K562 (cell line): ENCODE data around the gene TSSK6. TPM values are rescaled to one million over a fixed set of nuclear protein-coding genes. Genes with fewer than 3 reads are reported as not detected.

ENCODE experiments used
- BCOR ChIP-seq: fragments of 450-650 bp; IDR thresholded peaks from 2 replicates; pipeline ENCODE4 v1.6.1; 2016
- KLF16 ChIP-seq: IDR thresholded peaks from 2 replicates; pipeline ENCODE4 v1.6.1; 2016; ENCODE audit warnings: antibody characterized with exemption
- NONO ChIP-seq, 2 experiments: fragments of 200-400 bp in 1 of 2; fragments of 450-650 bp in 1 of 2; formaldehyde crosslinking in 1 of 2; IDR thresholded peaks; 2 replicates each; pipeline ENCODE4 v1.6.1; 2017; ENCODE audit warnings: low read depth in 2 of 2, mild to moderate bottlenecking in 2 of 2, moderate library complexity in 2 of 2, low read length in 1 of 2
- NR2C1 ChIP-seq, 2 experiments: fragments of 450-650 bp; IDR thresholded peaks; 2 replicates each; pipeline ENCODE4 v1.6.1; 2017; ENCODE audit warnings: mild to moderate bottlenecking in 2 of 2, antibody characterized with exemption in 1 of 2, inconsistent platforms in 1 of 2, missing compliant biosample characterization in 1 of 2, missing genetic modification characterization in 1 of 2
- SMC3 ChIP-seq: conservative IDR thresholded peaks from 2 replicates; pipeline ENCODE4 v1.6.1; 2011; ENCODE audit warnings: low read depth, low read length, improper control_type of control experiment; ENCODE audit not compliant: insufficient read depth
- ZBTB7A ChIP-seq: IDR thresholded peaks from 2 replicates; pipeline ENCODE4 v1.6.1; 2011; ENCODE audit warnings: low read depth, mild to moderate bottlenecking, low read length, moderate library complexity, borderline replicate concordance; ENCODE audit not compliant: control insufficient read depth
- ZFP91 ChIP-seq: sonication (generic); formaldehyde crosslinking; IDR thresholded peaks from 2 replicates; pipeline ENCODE4 v1.8.0; 2022; ENCODE audit warnings: mild to moderate bottlenecking, missing genetic modification reagents
- polyA plus RNA-seq, 8 experiments: library from polyadenylated mRNA; depleted of rRNA in 4 of 8; stranded (reverse) in 5 of 8; unstranded in 3 of 8; fragments of >200 nt; fragmentation: Nextera tagmentation in 2 of 8; fragmentation: Illumina TruSeq in 1 of 8; extraction: Ambion mirVana in 2 of 8; extraction: Trizol in 1 of 8; gene quantifications; 2 replicates each; pipeline versions ENCODE4 v1.2.1 to v1.2.3, GENCODE V29; 2011 to 2014; ENCODE audit warnings: inconsistent platforms in 1 of 8, missing spikeins in 1 of 8
- total RNA-seq, 7 experiments: library from RNA; depleted of rRNA in 6 of 7; stranded (reverse); fragments of >200 nt in 6 of 7; fragmentation: Illumina TruSeq in 2 of 7; extraction: Trizol in 2 of 7; gene quantifications; 2 replicates each; pipeline versions ENCODE4 v1.2.1 to v1.2.3, GENCODE V29; 2011 to 2021; ENCODE audit warnings: low replicate concordance in 1 of 7
- TF ChIP-seq, protein P1 (sequence below): fragments of 250-450 bp; sonication (Bioruptor Pico); IDR thresholded peaks from 2 replicates; pipeline ENCODE4 v1.4.0; 2020; ENCODE audit warnings: mild to moderate bottlenecking
- TF ChIP-seq, protein P2 (sequence below): sonication (generic); formaldehyde crosslinking; IDR thresholded peaks from 2 replicates; pipeline ENCODE4 v1.8.0; 2022; ENCODE audit warnings: missing genetic modification reagents, mild to moderate bottlenecking, moderate library complexity, borderline replicate concordance
- TF ChIP-seq, protein P3 (sequence below): IDR thresholded peaks from 2 replicates; pipeline ENCODE4 v1.6.1; 2011; ENCODE audit warnings: borderline replicate concordance, low read depth, mild to moderate bottlenecking, moderate library complexity, low read length; ENCODE audit not compliant: insufficient read depth, poor library complexity, severe bottlenecking

Gene TSSK6
- total and polyA plus RNA-seq, 9 of the 15 experiments (the other 6 are each of a cell fraction or from before 2014, with no cell fraction given) = 0.21 to 2.6 (median 1.5) TPM; not detected in 3

DNA sequence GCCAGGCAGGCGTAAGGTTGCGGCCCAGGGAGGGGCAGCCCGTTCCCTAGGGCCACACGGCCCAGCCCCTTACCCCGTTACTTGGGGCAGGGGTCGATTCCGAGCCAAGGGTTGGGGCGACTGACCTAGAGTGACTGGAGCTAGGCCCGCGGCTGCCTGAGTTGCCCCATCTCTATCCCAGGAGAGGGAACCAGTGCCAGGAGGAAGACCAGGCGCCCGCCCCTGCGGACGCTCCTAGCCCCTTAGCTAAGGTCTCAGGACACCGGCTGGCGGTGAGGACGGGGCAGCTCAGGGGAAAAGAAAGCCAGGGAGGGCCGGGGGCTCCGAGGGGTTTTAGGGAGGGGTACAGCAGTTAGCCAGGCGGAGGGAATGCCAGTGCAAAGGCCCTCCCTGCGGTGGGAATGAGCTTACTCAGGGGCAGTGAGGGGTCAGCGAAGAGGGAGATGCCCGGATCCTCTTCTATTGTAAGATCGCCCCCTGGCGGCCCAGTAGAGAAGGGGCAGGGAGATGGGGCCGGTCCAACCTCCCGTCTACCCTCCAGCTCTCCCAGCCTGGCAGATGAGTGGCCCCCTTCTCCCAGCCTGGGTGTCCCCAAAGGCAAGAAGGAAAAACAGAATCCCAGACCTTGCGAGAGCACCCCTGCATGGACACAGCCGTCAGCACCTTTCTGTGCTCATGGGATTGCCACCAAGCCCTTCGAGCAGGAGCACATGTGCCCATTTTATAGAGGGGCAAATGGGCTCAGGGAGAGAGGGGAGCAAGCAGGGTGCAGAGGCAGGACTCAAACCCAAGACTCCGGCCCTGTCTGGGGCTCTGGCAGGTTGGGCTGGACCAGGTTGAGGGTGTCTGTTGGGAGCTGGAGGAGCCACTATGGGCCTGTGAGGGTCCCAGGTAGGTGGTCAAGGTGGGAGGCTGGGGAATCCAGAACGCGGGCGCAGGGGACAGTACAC lies 39.0 kb upstream of the TSSK6 start (continued):
- TF ChIP-seq NONO (IDR thresholded peaks at IDR 0.05; ENCODE audit: low read depth in 2 of 2, low read length in 1 of 2) (no peak), NR2C1 (IDR thresholded peaks at IDR 0.05) (no peak), NR2C1 (tag; IDR thresholded peaks at IDR 0.05) (no peak), ZFP91 (CRISPR knock-in tag) (no peak), BCOR (peak; percentile 40; the same call in 1 of the 2 replicates), KLF16 (0 out of 2 replicates have a peak, but pooled peaks have one; percentile 24), SMC3 (peak; percentile 77), ZBTB7A (peak; percentile 33; the same call in 1 of the 2 replicates)
- TF ChIP-seq, protein P1, sequence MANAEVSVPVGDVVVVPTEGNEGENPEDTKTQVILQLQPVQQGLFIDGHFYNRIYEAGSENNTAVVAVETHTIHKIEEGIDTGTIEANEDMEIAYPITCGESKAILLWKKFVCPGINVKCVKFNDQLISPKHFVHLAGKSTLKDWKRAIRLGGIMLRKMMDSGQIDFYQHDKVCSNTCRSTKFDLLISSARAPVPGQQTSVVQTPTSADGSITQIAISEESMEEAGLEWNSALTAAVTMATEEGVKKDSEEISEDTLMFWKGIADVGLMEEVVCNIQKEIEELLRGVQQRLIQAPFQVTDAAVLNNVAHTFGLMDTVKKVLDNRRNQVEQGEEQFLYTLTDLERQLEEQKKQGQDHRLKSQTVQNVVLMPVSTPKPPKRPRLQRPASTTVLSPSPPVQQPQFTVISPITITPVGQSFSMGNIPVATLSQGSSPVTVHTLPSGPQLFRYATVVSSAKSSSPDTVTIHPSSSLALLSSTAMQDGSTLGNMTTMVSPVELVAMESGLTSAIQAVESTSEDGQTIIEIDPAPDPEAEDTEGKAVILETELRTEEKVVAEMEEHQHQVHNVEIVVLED (CRISPR knock-in tag) = no peak
- TF ChIP-seq, protein P2, sequence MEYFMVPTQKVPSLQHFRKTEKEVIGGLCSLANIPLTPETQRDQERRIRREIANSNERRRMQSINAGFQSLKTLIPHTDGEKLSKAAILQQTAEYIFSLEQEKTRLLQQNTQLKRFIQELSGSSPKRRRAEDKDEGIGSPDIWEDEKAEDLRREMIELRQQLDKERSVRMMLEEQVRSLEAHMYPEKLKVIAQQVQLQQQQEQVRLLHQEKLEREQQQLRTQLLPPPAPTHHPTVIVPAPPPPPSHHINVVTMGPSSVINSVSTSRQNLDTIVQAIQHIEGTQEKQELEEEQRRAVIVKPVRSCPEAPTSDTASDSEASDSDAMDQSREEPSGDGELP (CRISPR knock-in tag) = 0 out of 2 replicates have a peak, but pooled peaks have one; percentile 10
- TF ChIP-seq, protein P3, sequence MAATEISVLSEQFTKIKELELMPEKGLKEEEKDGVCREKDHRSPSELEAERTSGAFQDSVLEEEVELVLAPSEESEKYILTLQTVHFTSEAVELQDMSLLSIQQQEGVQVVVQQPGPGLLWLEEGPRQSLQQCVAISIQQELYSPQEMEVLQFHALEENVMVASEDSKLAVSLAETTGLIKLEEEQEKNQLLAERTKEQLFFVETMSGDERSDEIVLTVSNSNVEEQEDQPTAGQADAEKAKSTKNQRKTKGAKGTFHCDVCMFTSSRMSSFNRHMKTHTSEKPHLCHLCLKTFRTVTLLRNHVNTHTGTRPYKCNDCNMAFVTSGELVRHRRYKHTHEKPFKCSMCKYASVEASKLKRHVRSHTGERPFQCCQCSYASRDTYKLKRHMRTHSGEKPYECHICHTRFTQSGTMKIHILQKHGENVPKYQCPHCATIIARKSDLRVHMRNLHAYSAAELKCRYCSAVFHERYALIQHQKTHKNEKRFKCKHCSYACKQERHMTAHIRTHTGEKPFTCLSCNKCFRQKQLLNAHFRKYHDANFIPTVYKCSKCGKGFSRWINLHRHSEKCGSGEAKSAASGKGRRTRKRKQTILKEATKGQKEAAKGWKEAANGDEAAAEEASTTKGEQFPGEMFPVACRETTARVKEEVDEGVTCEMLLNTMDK = peak; percentile 56
